Measurements from ENCODE around the gene PEX11A. TPM values are rescaled to one million over a fixed set of nuclear protein-coding genes. Genes with fewer than 3 reads are reported as not detected.

PEX11A gene, protein sequence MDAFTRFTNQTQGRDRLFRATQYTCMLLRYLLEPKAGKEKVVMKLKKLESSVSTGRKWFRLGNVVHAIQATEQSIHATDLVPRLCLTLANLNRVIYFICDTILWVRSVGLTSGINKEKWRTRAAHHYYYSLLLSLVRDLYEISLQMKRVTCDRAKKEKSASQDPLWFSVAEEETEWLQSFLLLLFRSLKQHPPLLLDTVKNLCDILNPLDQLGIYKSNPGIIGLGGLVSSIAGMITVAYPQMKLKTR
- total RNA-seq (2022; extraction: Qiagen RNA extraction; ENCODE audit: low read depth), result 5.9 to 7.7 TPM (median 6.9 TPM) in 5 replicates

GRCh38 chr15:89690276-89691218 lies at the start of gene PEX11A, which contains the start of gene WDR93:
PEX11A (minus strand) TSS chr15:89690754; CDS start chr15:89690632, 122 bp downstream.
WDR93 (plus strand) TSS chr15:89690811; CDS start chr15:89701747, 10,936 bp downstream.

DNA sequence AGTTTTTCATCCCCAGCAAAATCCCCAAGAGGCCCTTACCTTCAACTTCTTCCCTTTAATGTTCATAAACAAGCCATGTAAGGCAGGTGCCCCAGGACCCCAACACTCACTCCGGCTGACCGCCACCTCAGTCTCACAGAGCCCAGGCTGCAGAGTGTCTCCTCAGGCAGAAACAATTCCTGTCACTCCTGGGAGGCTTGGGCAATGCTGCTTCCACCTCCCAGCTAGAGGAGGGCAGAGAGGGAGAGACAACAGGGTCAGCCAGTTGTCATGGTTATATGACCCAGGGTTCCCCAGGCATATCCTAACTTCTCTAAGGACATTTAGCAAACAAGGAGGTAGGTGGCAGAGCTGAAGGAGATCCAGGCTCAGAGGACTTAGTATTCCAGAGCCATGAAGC lies 11.3 kb downstream of the PEX11A start, which contains the start of gene PLIN1:
PLIN1 (minus strand) TSS at position 156 of the 400 bp plus-strand sequence. CDS start 1,878 bp downstream, outside the sequence.

GRCh38 chr15:89654847-89655805 lies 35.4 kb downstream of the PEX11A start, which contains the start of gene KIF7:
KIF7 (minus strand) TSS chr15:89655467; CDS start chr15:89652930, 2,537 bp downstream.

Other genes starting within 250 kb of the PEX11A start
- gene RHCG, start 194.2 kb downstream of the PEX11A start, total RNA-seq (2022; extraction: Qiagen RNA extraction; ENCODE audit: low read depth), result 35.4 to 44.9 TPM (median 36.0 TPM) in 5 replicates
- gene TICRR, start 115.3 kb downstream of the PEX11A start, total RNA-seq (2022; extraction: Qiagen RNA extraction; ENCODE audit: low read depth), result 12.8 to 15.7 TPM (median 14.9 TPM) in 5 replicates
- gene KIF7, start 35.3 kb downstream of the PEX11A start, total RNA-seq (2022; extraction: Qiagen RNA extraction; ENCODE audit: low read depth), result 3.3 to 5.6 TPM (median 3.9 TPM) in 5 replicates
- 0.06 to 0.11 TPM (median 0.08 TPM) in 3 of 5 replicates, not detected in the others for gene PLIN1, start 11.4 kb downstream of the PEX11A start, total RNA-seq (2022; extraction: Qiagen RNA extraction; ENCODE audit: low read depth)
- gene WDR93, start 57 bp upstream of the PEX11A start, total RNA-seq (2022; extraction: Qiagen RNA extraction; ENCODE audit: low read depth), result 0.06 to 0.28 TPM (median 0.21 TPM) in 4 of 5 replicates, not detected in the other
- 2.9 to 7.5 TPM (median 6.2 TPM) in 5 replicates for gene MESP1, start 60.5 kb upstream of the PEX11A start, total RNA-seq (2022; extraction: Qiagen RNA extraction; ENCODE audit: low read depth)
- gene MESP2, start 85.6 kb upstream of the PEX11A start, total RNA-seq (2022; extraction: Qiagen RNA extraction; ENCODE audit: low read depth), result 0.41 to 0.73 TPM (median 0.51 TPM) in 4 of 5 replicates, not detected in the other
- gene ANPEP, start 124.1 kb upstream of the PEX11A start, total RNA-seq (2022; extraction: Qiagen RNA extraction; ENCODE audit: low read depth), result 27.2 to 39.1 TPM (median 35.6 TPM) in 5 replicates
- gene AP3S2, start 203.2 kb upstream of the PEX11A start, total RNA-seq (2022; extraction: Qiagen RNA extraction; ENCODE audit: low read depth), result 35.7 to 85.4 TPM (median 42.2 TPM) in 5 replicates
- gene ARPIN, start 222.2 kb upstream of the PEX11A start, total RNA-seq (2022; extraction: Qiagen RNA extraction; ENCODE audit: low read depth), result 9.2 to 12.5 TPM (median 12.0 TPM) in 5 replicates

Data from A549 treated with CpdA at 1 μM for 4 hours (cell line).